HEK293 (cell line): ENCODE results near the gene IDI1.
A peak's percentile ranks its signal among the peaks of the same experiment; 100 is the strongest.

ENCODE experiments used
- CTCF ChIA-PET: fragments of 350-600 bp; formaldehyde crosslinking; extraction: SDS; loops from one replicate; lab custom pipeline; 2021; ENCODE audit warnings: antibody characterized with exemption; lab: Yijun Ruan, JAX
- POLR2A ChIA-PET: fragments of 300-600 bp; formaldehyde crosslinking; extraction: SDS; loops from one replicate; lab custom pipeline; 2020; ENCODE audit warnings: antibody characterized with exemption, inconsistent platforms; lab: Yijun Ruan, JAX
- H3K27ac ChIP-seq: fragments of 200-500 bp; sonication (Bioruptor generic); 2 replicates; pipeline ENCODE4 v1.5.1; 2014; ENCODE audit warnings: low read depth, low read length, control low read depth, inconsistent platforms; ENCODE audit errors: extremely low read depth
- H3K36me3 ChIP-seq, 2 experiments: fragments of 200-500 bp in 1 of 2; sonication (Bioruptor generic) in 1 of 2; 1 replicate in 1 of 2; 2 replicates in 1 of 2; pipeline ENCODE4 v1.5.1; 2014 to 2017; ENCODE audit warnings: inconsistent platforms in 2 of 2, low read length in 2 of 2; ENCODE audit not compliant: control insufficient read depth in 2 of 2, insufficient read depth in 1 of 2
- H3K4me1 ChIP-seq: fragments of 200-500 bp; sonication (Bioruptor generic); 2 replicates; pipeline ENCODE4 v1.5.1; 2014; ENCODE audit warnings: mild to moderate bottlenecking, low read length, inconsistent platforms; ENCODE audit not compliant: control insufficient read depth, insufficient read depth
- H3K4me3 ChIP-seq: 2 replicates; pipeline ENCODE4 v1.5.1; 2011; ENCODE audit warnings: low read depth, mild to moderate bottlenecking, control low read depth, low read length, moderate library complexity
- H3K9me3 ChIP-seq: fragments of 200-500 bp; sonication (Bioruptor generic); 2 replicates; pipeline ENCODE4 v1.5.1; 2014; ENCODE audit warnings: low read depth, low read length, inconsistent platforms; ENCODE audit not compliant: control insufficient read depth, insufficient read depth
- CTCF ChIP-seq: fragments of 450-650 bp; formaldehyde crosslinking; IDR thresholded peaks from 2 replicates; pipeline ENCODE4 v1.5.1; 2016; ENCODE audit warnings: missing biosample characterization, missing genetic modification characterization
- GLIS2 ChIP-seq: fragments of 450-650 bp; formaldehyde crosslinking; IDR thresholded peaks from 2 replicates; pipeline ENCODE4 v1.5.1; 2016; ENCODE audit warnings: missing biosample characterization, missing genetic modification characterization
- HOXC10 ChIP-seq: sonication (generic); formaldehyde crosslinking; IDR thresholded peaks from 2 replicates; pipeline ENCODE4 v1.8.1; 2023; ENCODE audit warnings: mild to moderate bottlenecking, missing genetic modification reagents
- MEIS1 ChIP-seq: sonication (generic); formaldehyde crosslinking; IDR thresholded peaks from 2 replicates; pipeline ENCODE4 v1.8.1; 2022; ENCODE audit warnings: missing genetic modification reagents, mild to moderate bottlenecking, borderline replicate concordance
- MYNN ChIP-seq: fragments of 450-650 bp; formaldehyde crosslinking; IDR thresholded peaks from 2 replicates; pipeline ENCODE4 v1.5.1; 2016; ENCODE audit warnings: missing biosample characterization, missing genetic modification characterization, borderline replicate concordance
- MZF1 ChIP-seq: fragments of 450-650 bp; formaldehyde crosslinking; IDR thresholded peaks from 2 replicates; pipeline ENCODE4 v1.5.1; 2017; ENCODE audit warnings: missing biosample characterization, missing genetic modification characterization, borderline replicate concordance
- SCRT1 ChIP-seq: fragments of 450-650 bp; formaldehyde crosslinking; IDR thresholded peaks from 2 replicates; pipeline ENCODE4 v1.5.1; 2016; ENCODE audit warnings: missing biosample characterization, missing genetic modification characterization, borderline replicate concordance
- WT1 ChIP-seq: fragments of 450-650 bp; formaldehyde crosslinking; IDR thresholded peaks from 2 replicates; pipeline ENCODE4 v1.5.1; 2016; ENCODE audit warnings: missing biosample characterization, missing genetic modification characterization
- ZBTB10 ChIP-seq: fragments of 450-650 bp; formaldehyde crosslinking; IDR thresholded peaks from 2 replicates; pipeline ENCODE4 v1.5.1; 2016; ENCODE audit warnings: missing biosample characterization, missing genetic modification characterization
- ZBTB17 ChIP-seq: fragments of 450-650 bp; formaldehyde crosslinking; IDR thresholded peaks from 2 replicates; pipeline ENCODE4 v1.5.1; 2016; ENCODE audit warnings: missing biosample characterization, missing genetic modification characterization
- ZBTB48 ChIP-seq: fragments of 450-650 bp; formaldehyde crosslinking; IDR thresholded peaks from 2 replicates; pipeline ENCODE4 v1.5.1; 2016; ENCODE audit warnings: missing biosample characterization, missing genetic modification characterization
- ZBTB7A ChIP-seq: fragments of 450-650 bp; formaldehyde crosslinking; IDR thresholded peaks from 2 replicates; pipeline ENCODE4 v1.5.1; 2016; ENCODE audit warnings: low read depth, missing biosample characterization, missing genetic modification characterization
- ZEB2 ChIP-seq: fragments of 450-650 bp; formaldehyde crosslinking; IDR thresholded peaks from 2 replicates; pipeline ENCODE4 v1.5.1; 2016; ENCODE audit warnings: missing biosample characterization, missing genetic modification characterization
- ZNF121 ChIP-seq: fragments of 450-650 bp; formaldehyde crosslinking; IDR thresholded peaks from 2 replicates; pipeline ENCODE4 v1.5.1; 2016; ENCODE audit warnings: missing biosample characterization, missing genetic modification characterization
- ZNF302 ChIP-seq: fragments of 450-650 bp; formaldehyde crosslinking; IDR thresholded peaks from 2 replicates; pipeline ENCODE4 v1.5.1; 2016; ENCODE audit warnings: missing biosample characterization, missing genetic modification characterization, low read depth
- ZNF335 ChIP-seq: fragments of 450-650 bp; formaldehyde crosslinking; conservative IDR thresholded peaks from 2 replicates; pipeline ENCODE4 v1.5.1; 2016; ENCODE audit warnings: missing biosample characterization, missing genetic modification characterization
- ZNF362 ChIP-seq: fragments of 450-650 bp; formaldehyde crosslinking; IDR thresholded peaks from 2 replicates; pipeline ENCODE4 v1.5.1; 2016; ENCODE audit warnings: missing biosample characterization, missing genetic modification characterization
- ZNF394 ChIP-seq: fragments of 450-650 bp; formaldehyde crosslinking; IDR thresholded peaks from 2 replicates; pipeline ENCODE4 v1.5.1; 2016; ENCODE audit warnings: missing biosample characterization, missing genetic modification characterization, mild to moderate bottlenecking, moderate library complexity, borderline replicate concordance
- ZNF423 ChIP-seq: fragments of 450-650 bp; formaldehyde crosslinking; IDR thresholded peaks from 2 replicates; pipeline ENCODE4 v1.5.1; 2016; ENCODE audit warnings: missing biosample characterization, missing genetic modification characterization
- ZNF48 ChIP-seq: fragments of 450-650 bp; formaldehyde crosslinking; IDR thresholded peaks from 2 replicates; pipeline ENCODE4 v1.5.1; 2016; ENCODE audit warnings: missing biosample characterization, missing genetic modification characterization
- ZNF561 ChIP-seq: fragments of 450-650 bp; IDR thresholded peaks from 2 replicates; pipeline ENCODE4 v1.5.1; 2018; ENCODE audit warnings: missing biosample characterization, missing genetic modification characterization, borderline replicate concordance
- ZNF600 ChIP-seq: fragments of 450-650 bp; formaldehyde crosslinking; IDR thresholded peaks from 2 replicates; pipeline ENCODE4 v1.5.1; 2016; ENCODE audit warnings: missing biosample characterization, missing genetic modification characterization
- ZNF621 ChIP-seq: fragments of 450-650 bp; formaldehyde crosslinking; IDR thresholded peaks from 2 replicates; pipeline ENCODE4 v1.5.1; 2017; ENCODE audit warnings: missing biosample characterization, missing genetic modification characterization
- ZNF701 ChIP-seq: fragments of 450-650 bp; formaldehyde crosslinking; IDR thresholded peaks from 2 replicates; pipeline ENCODE4 v1.5.1; 2016; ENCODE audit warnings: missing biosample characterization, missing genetic modification characterization
- ZSCAN23 ChIP-seq: fragments of 450-650 bp; formaldehyde crosslinking; IDR thresholded peaks from 2 replicates; pipeline ENCODE4 v1.5.1; 2016; ENCODE audit warnings: missing biosample characterization, missing genetic modification characterization
- TF ChIP-seq, protein P1 (sequence below): fragments of 450-650 bp; formaldehyde crosslinking; IDR thresholded peaks from 2 replicates; pipeline ENCODE4 v1.5.1; 2017; ENCODE audit warnings: missing biosample characterization, mild to moderate bottlenecking, missing genetic modification characterization, moderate library complexity
- TF ChIP-seq, protein P2 (sequence below): fragments of 450-650 bp; formaldehyde crosslinking; IDR thresholded peaks from 2 replicates; pipeline ENCODE4 v1.5.1; 2016; ENCODE audit warnings: missing biosample characterization, missing genetic modification characterization

Gene IDI1

GRCh38 chr10:1058017-1058416, 9.1 kb upstream of the IDI1 start:
- Histone ChIP-seq H3K36me3 (peaks cover 0 to 27% of the 10 kb centered on the region in 2 experiments), H3K4me3 (no peak overlapping the region), H3K27ac (no peak overlapping the region), H3K4me1 (peaks cover 5% of the 10 kb centered on the region), H3K9me3 (no peaks in the 10 kb centered on the region)
- TF ChIP-seq HOXC10 (CRISPR knock-in tag) = no peak
- TF ChIP-seq ZNF121 (tag by site-specific recombination) = no peak
- no peak for TF ChIP-seq ZNF600 (tag by site-specific recombination)
- no peak for TF ChIP-seq CTCF (tag by site-specific recombination)
- no peak for TF ChIP-seq GLIS2
- TF ChIP-seq ZBTB10 (tag by site-specific recombination) = no peak
- TF ChIP-seq MYNN (tag by site-specific recombination) = no peak
- TF ChIP-seq WT1 (tag by site-specific recombination) = no peak
- TF ChIP-seq MEIS1 = no peak
- TF ChIP-seq ZSCAN23 = no peak
- TF ChIP-seq, protein P1, sequence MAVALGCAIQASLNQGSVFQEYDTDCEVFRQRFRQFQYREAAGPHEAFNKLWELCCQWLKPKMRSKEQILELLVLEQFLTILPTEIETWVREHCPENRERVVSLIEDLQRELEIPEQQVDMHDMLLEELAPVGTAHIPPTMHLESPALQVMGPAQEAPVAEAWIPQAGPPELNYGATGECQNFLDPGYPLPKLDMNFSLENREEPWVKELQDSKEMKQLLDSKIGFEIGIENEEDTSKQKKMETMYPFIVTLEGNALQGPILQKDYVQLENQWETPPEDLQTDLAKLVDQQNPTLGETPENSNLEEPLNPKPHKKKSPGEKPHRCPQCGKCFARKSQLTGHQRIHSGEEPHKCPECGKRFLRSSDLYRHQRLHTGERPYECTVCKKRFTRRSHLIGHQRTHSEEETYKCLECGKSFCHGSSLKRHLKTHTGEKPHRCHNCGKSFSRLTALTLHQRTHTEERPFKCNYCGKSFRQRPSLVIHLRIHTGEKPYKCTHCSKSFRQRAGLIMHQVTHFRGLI = no peak
- TF ChIP-seq ZNF621 (tag by site-specific recombination) = no peak
- no peak for TF ChIP-seq ZNF701 (tag by site-specific recombination)
- POLR2A ChIA-PET = interaction anchor here (1.5 kb wide), 1 partner anchor 10 kb away, joined by 4 read pairs; the partner anchor contains the start of gene IDI1
- CTCF ChIA-PET = interaction anchor here (0.6 kb wide), 2 partner anchors 11 to 34 kb away, joined by 3 read pairs; no protein-coding TSS in a partner anchor

DNA sequence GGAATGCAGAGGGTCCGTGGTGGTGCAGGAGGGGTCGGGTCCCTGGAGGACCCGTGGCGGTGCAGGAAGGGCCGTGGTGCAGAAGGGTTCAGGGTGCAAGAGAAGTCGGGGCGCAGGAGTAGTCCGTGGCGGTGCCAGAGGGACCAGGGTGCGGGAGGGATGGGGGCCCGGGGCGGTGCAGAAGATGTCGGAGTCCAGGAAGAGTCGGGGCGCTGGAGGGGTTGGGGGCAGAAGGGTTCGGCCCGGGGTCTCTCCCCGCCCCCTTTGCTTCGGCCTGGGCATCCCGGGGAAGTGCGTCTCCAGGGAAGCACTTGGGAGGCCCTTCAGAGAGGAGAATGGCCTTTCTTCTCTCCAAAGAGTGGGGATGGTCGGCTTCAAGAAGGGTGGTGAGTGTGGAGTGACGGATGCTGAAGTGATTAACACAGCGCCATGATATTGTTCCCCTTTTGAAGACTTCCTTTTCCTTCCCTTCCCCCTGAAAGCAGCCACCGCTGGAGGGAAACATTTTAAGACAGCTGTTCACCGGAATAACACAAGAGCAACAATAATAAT, 8.3 kb upstream of the IDI1 start:
- H3K9me3 ChIP-seq = no peaks in the 10 kb centered on the region
- ChIA-PET CTCF (interaction anchor here (0.7 to 1.1 kb wide), 2 partner anchors 13 to 17 kb away, joined by 3 read pairs; no protein-coding TSS in a partner anchor), POLR2A (interaction anchor here (1.5 kb wide), 1 partner anchor 9 kb away, joined by 4 read pairs; the partner anchor contains the start of gene IDI1)
- peaks cover 0 to 35% of the 10 kb centered on the region in 2 experiments for H3K36me3 ChIP-seq
- peak overlapping the region; percentile 93 for H3K4me3 ChIP-seq
- H3K4me1 ChIP-seq = peaks cover 5% of the 10 kb centered on the region
- peak overlapping the region; percentile 93; the same call in 1 of the 2 replicates for H3K27ac ChIP-seq
- TF ChIP-seq ZNF302 (tag by site-specific recombination) (no peak), ZNF561 (no peak), SCRT1 (tag by site-specific recombination) (0 out of 2 replicates have a peak, but pooled peaks have one; percentile 6), ZEB2 (tag by site-specific recombination) (no peak), ZNF423 (no peak), ZBTB48 (tag by site-specific recombination) (peak; percentile 65; the same call in 1 of the 2 replicates), MZF1 (no peak), ZBTB7A (tag by site-specific recombination) (no peak), ZNF335 (tag by site-specific recombination) (no peak; the same call in 1 of the 2 replicates), ZNF362 (tag by site-specific recombination) (no peak), ZNF394 (no peak), ZBTB17 (0 out of 2 replicates have a peak, but pooled peaks have one; percentile 18), ZNF48 (tag by site-specific recombination) (no peak)
- TF ChIP-seq, protein P2, sequence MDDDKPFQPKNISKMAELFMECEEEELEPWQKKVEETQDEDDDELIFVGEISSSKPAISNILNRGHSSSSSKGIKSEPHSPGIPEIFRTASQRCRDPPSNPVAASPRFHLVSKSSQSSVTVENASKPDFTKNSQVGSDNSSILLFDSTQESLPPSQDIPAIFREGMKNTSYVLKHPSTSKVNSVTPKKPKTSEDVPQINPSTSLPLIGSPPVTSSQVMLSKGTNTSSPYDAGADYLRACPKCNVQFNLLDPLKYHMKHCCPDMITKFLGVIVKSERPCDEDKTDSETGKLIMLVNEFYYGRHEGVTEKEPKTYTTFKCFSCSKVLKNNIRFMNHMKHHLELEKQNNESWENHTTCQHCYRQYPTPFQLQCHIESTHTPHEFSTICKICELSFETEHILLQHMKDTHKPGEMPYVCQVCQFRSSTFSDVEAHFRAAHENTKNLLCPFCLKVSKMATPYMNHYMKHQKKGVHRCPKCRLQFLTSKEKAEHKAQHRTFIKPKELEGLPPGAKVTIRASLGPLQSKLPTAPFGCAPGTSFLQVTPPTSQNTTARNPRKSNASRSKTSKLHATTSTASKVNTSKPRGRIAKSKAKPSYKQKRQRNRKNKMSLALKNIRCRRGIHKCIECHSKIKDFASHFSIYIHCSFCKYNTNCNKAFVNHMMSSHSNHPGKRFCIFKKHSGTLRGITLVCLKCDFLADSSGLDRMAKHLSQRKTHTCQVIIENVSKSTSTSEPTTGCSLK (tag by site-specific recombination) = no peak
